ENCODE data around the gene COLQ. TPM values are rescaled to one million over a fixed set of nuclear protein-coding genes. Genes with fewer than 3 reads are reported as not detected.
"Not testable (repeated sequence)": the region's sequence is repeated elsewhere in the genome, so short reads cannot be mapped to it uniquely, and the experiment has no call there.

The COLQ gene
- total RNA-seq, 4 donors from 2014 or later = 0.81 to 3.1 (median 2.8) TPM

GRCh38 chr3:15420871-15421270, 100.6 kb downstream of the COLQ start:
- Histone ChIP-seq H3K4me3 (replicated peaks in 1 of 3) (no peak overlapping the region), H3K4me1 (peaks cover 0 to 9% of the 10 kb centered on the region in 2 donors), H3K27me3 (no peaks in the 10 kb centered on the region), H3K27ac (no peak overlapping the region), H3K36me3 (no peaks in the 10 kb centered on the region), H3K9me3 (no peaks in the 10 kb centered on the region)
- 87 to 93% methylated on average over 4 of the region's 4 CpGs for WGBS, 2 donors
- TF ChIP-seq POLR2A (IDR thresholded peaks at IDR 0.05) = no peak
- TF ChIP-seq, protein P1, sequence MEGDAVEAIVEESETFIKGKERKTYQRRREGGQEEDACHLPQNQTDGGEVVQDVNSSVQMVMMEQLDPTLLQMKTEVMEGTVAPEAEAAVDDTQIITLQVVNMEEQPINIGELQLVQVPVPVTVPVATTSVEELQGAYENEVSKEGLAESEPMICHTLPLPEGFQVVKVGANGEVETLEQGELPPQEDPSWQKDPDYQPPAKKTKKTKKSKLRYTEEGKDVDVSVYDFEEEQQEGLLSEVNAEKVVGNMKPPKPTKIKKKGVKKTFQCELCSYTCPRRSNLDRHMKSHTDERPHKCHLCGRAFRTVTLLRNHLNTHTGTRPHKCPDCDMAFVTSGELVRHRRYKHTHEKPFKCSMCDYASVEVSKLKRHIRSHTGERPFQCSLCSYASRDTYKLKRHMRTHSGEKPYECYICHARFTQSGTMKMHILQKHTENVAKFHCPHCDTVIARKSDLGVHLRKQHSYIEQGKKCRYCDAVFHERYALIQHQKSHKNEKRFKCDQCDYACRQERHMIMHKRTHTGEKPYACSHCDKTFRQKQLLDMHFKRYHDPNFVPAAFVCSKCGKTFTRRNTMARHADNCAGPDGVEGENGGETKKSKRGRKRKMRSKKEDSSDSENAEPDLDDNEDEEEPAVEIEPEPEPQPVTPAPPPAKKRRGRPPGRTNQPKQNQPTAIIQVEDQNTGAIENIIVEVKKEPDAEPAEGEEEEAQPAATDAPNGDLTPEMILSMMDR (IDR thresholded peaks at IDR 0.05) = no peak
- no peak for DNase-seq
- intact Hi-C loops (cut with DNase I) = no loop called here

DNA sequence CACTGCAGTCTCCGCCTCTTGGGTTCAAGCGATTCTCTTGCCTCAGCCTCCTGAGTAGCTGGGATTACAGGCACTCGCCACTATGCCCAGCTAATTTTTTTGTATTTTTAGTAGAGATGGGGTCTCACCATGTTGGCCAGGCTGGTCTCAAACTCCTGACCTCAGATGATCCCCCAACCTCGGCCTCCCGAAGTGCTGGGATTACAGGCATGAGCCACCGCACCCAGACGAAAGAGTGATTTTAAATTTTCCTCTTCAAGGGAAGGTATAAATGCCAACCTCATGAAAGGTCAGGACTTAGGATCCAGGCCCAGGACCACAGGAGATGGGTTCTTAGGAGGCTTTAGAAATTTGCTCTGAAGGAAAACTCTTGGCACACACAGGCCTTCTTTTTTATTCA, 110.5 kb downstream of the COLQ start:
- not testable (repeated sequence) for DNase-seq; H3K27me3 ChIP-seq; H3K4me3 ChIP-seq (replicated peaks in 1 of 3); H3K4me1 ChIP-seq; H3K9me3 ChIP-seq; H3K27ac ChIP-seq
- peaks cover 8 to 35% of the 10 kb centered on the region in 2 donors for H3K36me3 ChIP-seq
- intact Hi-C loops (cut with DNase I) = loop anchor here (10.0 kb wide), 1 partner anchor 296 kb away; no protein-coding TSS in a partner anchor
- 94 to 95% methylated on average over 7 of the region's 7 CpGs for WGBS, 2 donors

DNA sequence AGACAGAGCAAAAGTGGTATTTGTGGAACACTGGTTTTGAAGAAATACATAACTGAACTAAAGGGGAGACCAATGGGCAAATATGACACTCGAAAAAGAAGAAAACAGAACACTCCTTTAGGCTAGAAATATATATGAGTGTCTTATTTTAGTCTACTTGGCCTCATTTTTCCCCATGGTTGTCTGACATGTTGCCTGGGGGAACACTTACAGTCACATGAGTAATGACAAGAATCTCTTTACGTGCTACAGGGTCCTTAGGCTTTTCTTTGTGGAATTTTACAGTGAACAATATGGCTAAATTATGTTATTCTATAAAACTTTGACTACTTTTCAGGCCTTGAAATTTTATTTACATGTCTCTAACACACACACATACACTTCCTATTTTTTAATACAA, 111.7 kb downstream of the COLQ start:
- H3K9me3 ChIP-seq = no peaks in the 10 kb centered on the region
- no peak for DNase-seq
- intact Hi-C loops (cut with DNase I) = loop anchor here (10.0 kb wide), 1 partner anchor 295 kb away; no protein-coding TSS in a partner anchor
- peaks cover 8 to 25% of the 10 kb centered on the region in 2 donors for H3K36me3 ChIP-seq
- no peaks in the 10 kb centered on the region for H3K4me1 ChIP-seq
- H3K27ac ChIP-seq = no peak overlapping the region
- H3K27me3 ChIP-seq = no peaks in the 10 kb centered on the region
- 97 to 98% methylated on average over 2 of the region's 2 CpGs for WGBS, 2 donors
- TF ChIP-seq POLR2A (IDR thresholded peaks at IDR 0.05) = no peak
- TF ChIP-seq, protein P1 (IDR thresholded peaks at IDR 0.05) = no peak
- no peak overlapping the region for H3K4me3 ChIP-seq (replicated peaks in 1 of 3)

DNA sequence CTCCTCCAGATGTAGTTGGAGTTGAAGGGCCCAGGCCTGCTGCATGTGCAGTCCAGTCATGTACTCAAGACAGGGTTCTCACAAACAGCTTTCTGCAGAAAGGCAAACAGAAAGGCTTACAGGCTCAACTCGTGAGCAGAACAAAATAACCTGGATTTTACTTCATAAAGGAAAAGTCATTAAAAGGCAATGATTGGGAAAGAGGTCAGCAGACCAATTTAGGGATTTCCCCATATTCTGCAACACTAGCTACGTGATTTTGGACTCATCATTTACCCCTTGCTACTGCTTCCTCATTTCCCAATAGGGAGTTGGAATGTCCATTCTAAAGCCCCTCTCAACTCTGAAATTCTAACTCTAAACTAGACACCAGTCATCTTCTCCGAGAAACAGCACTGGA, 112.3 kb downstream of the COLQ start:
- intact Hi-C loops (cut with DNase I) = no loop called here
- H3K36me3 ChIP-seq = peaks cover 4 to 20% of the 10 kb centered on the region in 2 donors
- TF ChIP-seq, protein P1 (IDR thresholded peaks at IDR 0.05) = no peak
- TF ChIP-seq POLR2A (IDR thresholded peaks at IDR 0.05) = no peak
- H3K27ac ChIP-seq = no peak overlapping the region
- DNase-seq = no peak
- no peaks in the 10 kb centered on the region for H3K27me3 ChIP-seq
- no peak overlapping the region for H3K4me3 ChIP-seq (replicated peaks in 1 of 3)
- WGBS, 2 donors = 90 to 95% methylated on average over 3 of the region's 3 CpGs
- H3K9me3 ChIP-seq = no peaks in the 10 kb centered on the region
- no peaks in the 10 kb centered on the region for H3K4me1 ChIP-seq

DNA sequence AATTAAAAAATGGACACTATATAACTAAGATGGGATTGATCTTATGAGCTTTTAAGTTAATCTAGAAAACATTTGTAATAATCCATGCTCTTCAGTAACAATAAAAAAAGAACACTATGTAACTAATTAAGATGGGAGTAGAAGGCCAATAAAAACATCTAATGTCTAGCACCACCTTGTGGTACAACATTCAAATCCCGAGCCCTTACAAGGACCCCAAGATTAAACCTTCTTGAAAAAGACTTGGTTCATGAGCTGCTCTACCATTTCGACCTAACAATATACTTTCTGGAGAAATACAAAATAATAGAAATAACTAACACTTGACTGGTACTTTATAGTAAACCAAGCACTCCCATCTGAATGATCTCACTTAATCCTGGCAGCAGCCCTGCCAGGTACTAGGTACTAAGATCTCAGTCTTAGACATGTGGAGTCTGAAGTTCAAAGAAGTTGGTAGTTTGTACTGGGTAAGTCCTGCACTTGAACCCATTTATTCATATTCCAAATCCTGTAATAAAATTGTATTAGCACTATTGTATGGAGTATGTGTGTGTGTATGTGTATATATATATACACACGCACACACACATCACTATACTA, 116.0 kb downstream of the COLQ start:
- TF ChIP-seq POLR2A (IDR thresholded peaks at IDR 0.05) = no peak
- TF ChIP-seq, protein P1 (IDR thresholded peaks at IDR 0.05) = peak; percentile 30 to 72 (median 60)
- Histone ChIP-seq H3K27ac (no peak overlapping the region), H3K36me3 (peaks cover 0 to under 1% of the 10 kb centered on the region in 2 donors), H3K9me3 (no peaks in the 10 kb centered on the region), H3K4me3 (replicated peaks in 1 of 3) (no peak overlapping the region), H3K27me3 (no peaks in the 10 kb centered on the region), H3K4me1 (no peaks in the 10 kb centered on the region)
- 37 to 38% methylated on average over 3 of the region's 3 CpGs for WGBS, 2 donors
- intact Hi-C loops (cut with DNase I) = no loop called here
- DNase-seq = peak; percentile 14 to 16
